Vagina (tissue), 2 donors: Measurements from ENCODE around the gene AHCYL2. TPM values are rescaled to one million over a fixed set of nuclear protein-coding genes. Genes with fewer than 3 reads are reported as not detected.

Experiments used
- DNase-seq, 2 donors: peaks; one replicate each; pipeline ENCODE4 v3.0.0-alpha.2; 2017; ENCODE audit errors: extremely low spot score in 2 of 2
- H3K27ac ChIP-seq: fragments of 200-600 bp; sonication (generic); one replicate; pipeline ENCODE4 v1.5.1; 2019
- H3K27me3 ChIP-seq: fragments of 200-600 bp; sonication (generic); one replicate; pipeline ENCODE4 v1.5.1; 2019
- H3K36me3 ChIP-seq, 2 donors: fragments of 200-600 bp; sonication (generic); one replicate each; pipeline ENCODE4 v1.5.1; 2017 to 2019
- H3K4me1 ChIP-seq: fragments of 200-600 bp; sonication (generic); one replicate; pipeline ENCODE4 v1.5.1; 2019
- H3K4me3 ChIP-seq, 2 donors: fragments of 200-600 bp; sonication (generic); 1 replicate in 1 of 2; 2 replicates in 1 of 2; pipeline ENCODE4 v1.5.1; 2016 to 2019
- H3K9me3 ChIP-seq: fragments of 200-600 bp; sonication (generic); one replicate; pipeline ENCODE4 v1.5.1; 2019
- POLR2A ChIP-seq, 2 donors: fragments of 450-650 bp; IDR thresholded peaks; one replicate each; pipeline ENCODE4 v1.6.1; 2017; ENCODE audit warnings: antibody characterized with exemption in 2 of 2, mild to moderate bottlenecking in 2 of 2, moderate library complexity in 2 of 2
- POLR2AphosphoS5 ChIP-seq, 2 donors: sonication (generic); formaldehyde crosslinking; IDR thresholded peaks; one replicate each; pipeline ENCODE4 v1.9.0; 2017; ENCODE audit warnings: antibody characterized with exemption in 2 of 2, mild to moderate bottlenecking in 2 of 2, low read depth in 1 of 2; ENCODE audit not compliant: insufficient read depth in 1 of 2
- intact Hi-C: fragments of 100-400 bp; cut with DNase I; formaldehyde crosslinking; loops from one replicate; pipeline ENCODE4 v1.15.1; 2023
- total RNA-seq: library from RNA; depleted of rRNA; stranded (reverse); fragments of >200 nt; gene quantifications from one replicate; pipeline ENCODE4 v1.2.3, GENCODE V29; 2016
- TF ChIP-seq, protein P1 (sequence below), 3 experiments: fragments of 450-650 bp in 2 of 3; fragments of 200-600 bp in 1 of 3; sonication (generic) in 1 of 3; IDR thresholded peaks; one replicate each; pipeline ENCODE4 v1.5.1; 2017 to 2019; ENCODE audit warnings: antibody characterized with exemption in 3 of 3, mild to moderate bottlenecking in 2 of 3, moderate library complexity in 2 of 3

AHCYL2 gene
- total RNA-seq, 1 donor from 2014 or later = 19.6 TPM

GRCh38 chr7:129277629-129278028, 52.8 kb downstream of the AHCYL2 start:
- no peaks in the 10 kb centered on the region for H3K36me3 ChIP-seq
- no peaks in the 10 kb centered on the region for H3K27me3 ChIP-seq
- H3K4me1 ChIP-seq = no peaks in the 10 kb centered on the region
- H3K4me3 ChIP-seq = no peak overlapping the region
- intact Hi-C loops = no loop called here
- H3K9me3 ChIP-seq = no peaks in the 10 kb centered on the region
- no peak for DNase-seq
- TF ChIP-seq POLR2AphosphoS5 (IDR thresholded peaks at IDR 0.05; ENCODE audit: insufficient read depth in 1 of 2, low read depth in 1 of 2) (no peak), POLR2A (IDR thresholded peaks at IDR 0.05) (no peak)
- TF ChIP-seq, protein P1, sequence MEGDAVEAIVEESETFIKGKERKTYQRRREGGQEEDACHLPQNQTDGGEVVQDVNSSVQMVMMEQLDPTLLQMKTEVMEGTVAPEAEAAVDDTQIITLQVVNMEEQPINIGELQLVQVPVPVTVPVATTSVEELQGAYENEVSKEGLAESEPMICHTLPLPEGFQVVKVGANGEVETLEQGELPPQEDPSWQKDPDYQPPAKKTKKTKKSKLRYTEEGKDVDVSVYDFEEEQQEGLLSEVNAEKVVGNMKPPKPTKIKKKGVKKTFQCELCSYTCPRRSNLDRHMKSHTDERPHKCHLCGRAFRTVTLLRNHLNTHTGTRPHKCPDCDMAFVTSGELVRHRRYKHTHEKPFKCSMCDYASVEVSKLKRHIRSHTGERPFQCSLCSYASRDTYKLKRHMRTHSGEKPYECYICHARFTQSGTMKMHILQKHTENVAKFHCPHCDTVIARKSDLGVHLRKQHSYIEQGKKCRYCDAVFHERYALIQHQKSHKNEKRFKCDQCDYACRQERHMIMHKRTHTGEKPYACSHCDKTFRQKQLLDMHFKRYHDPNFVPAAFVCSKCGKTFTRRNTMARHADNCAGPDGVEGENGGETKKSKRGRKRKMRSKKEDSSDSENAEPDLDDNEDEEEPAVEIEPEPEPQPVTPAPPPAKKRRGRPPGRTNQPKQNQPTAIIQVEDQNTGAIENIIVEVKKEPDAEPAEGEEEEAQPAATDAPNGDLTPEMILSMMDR (IDR thresholded peaks at IDR 0.05) = no peak
- no peak overlapping the region for H3K27ac ChIP-seq

GRCh38 chr7:129278688-129279087, 53.9 kb downstream of the AHCYL2 start:
- H3K9me3 ChIP-seq = no peaks in the 10 kb centered on the region
- H3K27me3 ChIP-seq = no peaks in the 10 kb centered on the region
- intact Hi-C loops = no loop called here
- TF ChIP-seq, protein P1 (IDR thresholded peaks at IDR 0.05) = no peak
- TF ChIP-seq POLR2A (IDR thresholded peaks at IDR 0.05) (no peak), POLR2AphosphoS5 (IDR thresholded peaks at IDR 0.05; ENCODE audit: insufficient read depth in 1 of 2, low read depth in 1 of 2) (no peak)
- no peak overlapping the region for H3K27ac ChIP-seq
- H3K4me1 ChIP-seq = no peaks in the 10 kb centered on the region
- H3K36me3 ChIP-seq = no peaks in the 10 kb centered on the region
- no peak for DNase-seq
- H3K4me3 ChIP-seq = no peak overlapping the region

GRCh38 chr7:129279757-129280156, 54.9 kb downstream of the AHCYL2 start:
- Histone ChIP-seq H3K4me1 (no peaks in the 10 kb centered on the region), H3K4me3 (no peak overlapping the region), H3K27ac (no peak overlapping the region), H3K36me3 (no peaks in the 10 kb centered on the region), H3K27me3 (no peaks in the 10 kb centered on the region), H3K9me3 (no peaks in the 10 kb centered on the region)
- TF ChIP-seq, protein P1 (IDR thresholded peaks at IDR 0.05) = no peak
- TF ChIP-seq POLR2A (IDR thresholded peaks at IDR 0.05) (no peak), POLR2AphosphoS5 (IDR thresholded peaks at IDR 0.05; ENCODE audit: insufficient read depth in 1 of 2, low read depth in 1 of 2) (no peak)
- intact Hi-C loops = no loop called here
- no peak for DNase-seq

DNA sequence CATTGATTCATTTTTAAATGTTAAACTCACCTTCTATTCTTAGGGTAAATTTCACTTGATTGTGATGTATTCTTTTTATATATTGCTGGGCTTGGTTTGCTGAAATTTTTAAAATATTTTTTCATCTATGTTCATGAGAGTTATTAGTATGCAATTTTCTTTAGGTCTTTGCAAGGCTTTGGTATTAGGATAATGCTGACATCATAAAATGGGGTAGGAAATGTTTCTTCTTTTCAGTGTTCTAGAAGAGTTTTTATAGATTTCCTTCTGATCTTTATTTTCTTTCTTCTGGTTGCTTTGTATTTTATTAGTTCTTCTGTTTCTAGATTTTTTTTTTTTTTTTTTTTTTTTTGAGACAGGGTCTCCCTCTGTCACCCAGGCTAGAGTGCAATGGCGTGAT, 56.3 kb downstream of the AHCYL2 start:
- DNase-seq = no peak
- intact Hi-C loops = no loop called here
- no peaks in the 10 kb centered on the region for H3K36me3 ChIP-seq
- H3K4me1 ChIP-seq = no peaks in the 10 kb centered on the region
- no peak overlapping the region for H3K4me3 ChIP-seq
- H3K27ac ChIP-seq = no peak overlapping the region
- H3K9me3 ChIP-seq = no peaks in the 10 kb centered on the region
- no peaks in the 10 kb centered on the region for H3K27me3 ChIP-seq
- TF ChIP-seq POLR2A (IDR thresholded peaks at IDR 0.05) = no peak
- TF ChIP-seq, protein P1 (IDR thresholded peaks at IDR 0.05) = no peak
- no peak for TF ChIP-seq POLR2AphosphoS5 (IDR thresholded peaks at IDR 0.05; ENCODE audit: insufficient read depth in 1 of 2, low read depth in 1 of 2)

DNA sequence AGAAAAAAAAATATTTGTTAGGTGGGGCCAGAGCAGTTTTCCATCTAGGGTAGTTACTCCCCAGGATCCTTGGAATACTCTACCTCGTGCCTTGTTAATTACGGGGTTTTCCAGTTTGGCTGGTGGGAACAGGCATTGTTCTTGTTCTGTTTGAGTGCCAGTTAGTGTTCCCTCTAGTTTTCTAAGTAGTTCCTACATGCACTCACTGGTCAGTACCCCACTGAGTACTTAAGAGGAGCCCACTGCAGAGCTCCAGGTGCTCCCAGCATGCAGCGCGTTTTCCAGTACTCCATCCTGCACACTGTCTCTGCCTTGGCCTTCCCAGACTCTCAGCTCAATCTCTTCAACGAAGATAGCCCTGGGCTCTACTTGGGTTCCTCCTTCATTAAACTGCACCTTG, 58.0 kb downstream of the AHCYL2 start:
- no peaks in the 10 kb centered on the region for H3K27me3 ChIP-seq
- intact Hi-C loops = no loop called here
- H3K9me3 ChIP-seq = no peaks in the 10 kb centered on the region
- no peaks in the 10 kb centered on the region for H3K36me3 ChIP-seq
- DNase-seq = no peak
- TF ChIP-seq POLR2A (IDR thresholded peaks at IDR 0.05) (no peak), POLR2AphosphoS5 (IDR thresholded peaks at IDR 0.05; ENCODE audit: insufficient read depth in 1 of 2, low read depth in 1 of 2) (no peak)
- TF ChIP-seq, protein P1 (IDR thresholded peaks at IDR 0.05) = no peak
- no peak overlapping the region for H3K27ac ChIP-seq
- H3K4me1 ChIP-seq = no peaks in the 10 kb centered on the region
- H3K4me3 ChIP-seq = no peak overlapping the region
